ENCODE measurements around the gene PSMD8.
A peak's percentile ranks its signal among the peaks of the same experiment; 100 is the strongest.
"Not testable (repeated sequence)": the region's sequence is repeated elsewhere in the genome, so short reads cannot be mapped to it uniquely, and the experiment has no call there.

PSMD8 gene

DNA sequence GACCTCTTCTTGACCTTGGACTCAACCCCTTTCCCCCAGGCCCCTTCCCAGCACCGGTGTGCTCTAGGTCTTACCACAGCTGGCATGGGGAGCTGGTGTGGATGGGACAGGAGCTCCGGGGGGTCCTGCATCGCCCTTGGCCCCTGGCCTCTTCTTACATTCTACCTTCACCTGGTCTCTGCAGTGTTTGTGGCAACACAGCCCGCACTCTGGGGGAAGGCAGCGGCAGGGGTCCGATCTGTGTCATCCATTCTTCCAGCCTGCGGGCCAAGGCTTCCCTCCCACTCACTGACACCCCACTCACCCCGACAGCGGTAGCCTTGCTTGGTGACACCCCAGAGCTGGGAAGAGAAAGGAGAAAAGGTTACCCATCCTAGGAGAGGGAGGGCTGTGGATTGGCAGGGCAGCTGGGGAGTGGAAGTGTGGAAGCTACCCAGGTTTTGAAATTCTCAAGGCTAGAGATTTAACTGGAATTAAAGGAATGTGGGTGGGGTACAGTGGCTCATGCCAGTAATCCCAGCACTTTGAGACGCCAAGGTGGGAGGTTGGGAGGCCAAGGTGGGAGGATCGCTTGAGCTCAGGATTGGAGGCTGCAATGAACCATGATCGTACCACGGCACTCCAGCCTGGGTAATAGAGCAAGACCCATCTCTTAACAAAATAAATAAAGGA is 36.8 kb downstream of the PSMD8 start:
- ATAC-seq, result no peak
- Mint-ChIP-seq H3K4me3 (no peak overlapping the region), H3K27me3 (no peaks in the 10 kb centered on the region), H3K27ac (no peak overlapping the region), H3K4me1 (no peaks in the 10 kb centered on the region), H3K9me3 (no peaks in the 10 kb centered on the region)
- no peak for DNase-seq

- not testable (repeated sequence) for DNase-seq, H3K9me3 Mint-ChIP-seq, ATAC-seq, H3K4me3 Mint-ChIP-seq, H3K27ac Mint-ChIP-seq, H3K27me3 Mint-ChIP-seq, H3K4me1 Mint-ChIP-seq
These were observed 37.5 kb downstream of the PSMD8 start for GRCh38 chr19:38411898-38412297.

DNA sequence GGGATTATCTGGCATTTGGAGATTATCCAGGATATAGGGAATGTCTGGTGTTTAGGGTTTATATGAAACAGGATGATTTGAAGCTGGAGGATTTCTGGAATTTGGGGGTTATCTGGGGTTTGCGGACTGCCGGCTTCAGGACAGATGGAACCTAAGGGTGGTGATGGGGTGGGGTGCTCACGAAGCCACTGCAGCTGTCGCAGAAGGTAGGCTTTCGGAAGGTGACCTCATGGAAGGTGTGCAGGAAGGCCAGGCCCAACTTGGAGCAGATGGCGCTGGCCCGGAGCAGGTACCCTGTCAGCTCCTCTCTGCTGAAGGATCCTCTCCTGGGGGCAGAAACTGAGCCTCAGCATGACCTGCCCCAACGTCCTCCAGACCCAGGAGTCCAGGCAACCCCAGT is 38.1 kb downstream of the PSMD8 start:
- H3K27ac Mint-ChIP-seq, result no peak overlapping the region
- H3K27me3 Mint-ChIP-seq, result no peaks in the 10 kb centered on the region
- ATAC-seq (no peak), DNase-seq (no peak)
- peaks cover 11% of the 10 kb centered on the region for H3K4me1 Mint-ChIP-seq
- H3K9me3 Mint-ChIP-seq, result no peaks in the 10 kb centered on the region
- H3K4me3 Mint-ChIP-seq, result no peak overlapping the region

GRCh38 chr19:38412961-38413360 is 38.6 kb downstream of the PSMD8 start:
- peaks cover 15% of the 10 kb centered on the region for H3K4me1 Mint-ChIP-seq
- no peak overlapping the region for H3K27ac Mint-ChIP-seq
- no peaks in the 10 kb centered on the region for H3K27me3 Mint-ChIP-seq
- H3K4me3 Mint-ChIP-seq, result no peak overlapping the region
- H3K9me3 Mint-ChIP-seq, result no peaks in the 10 kb centered on the region
- no peak for DNase-seq
- ATAC-seq, result no peak

GRCh38 chr19:38413416-38413815 is 39.0 kb downstream of the PSMD8 start:
- ATAC-seq, result no peak
- no peak for DNase-seq
- no peak overlapping the region for H3K27ac Mint-ChIP-seq
- H3K9me3 Mint-ChIP-seq, result no peaks in the 10 kb centered on the region
- no peak overlapping the region for H3K4me3 Mint-ChIP-seq
- H3K4me1 Mint-ChIP-seq, result peaks cover 20% of the 10 kb centered on the region
- H3K27me3 Mint-ChIP-seq, result no peaks in the 10 kb centered on the region

DNA sequence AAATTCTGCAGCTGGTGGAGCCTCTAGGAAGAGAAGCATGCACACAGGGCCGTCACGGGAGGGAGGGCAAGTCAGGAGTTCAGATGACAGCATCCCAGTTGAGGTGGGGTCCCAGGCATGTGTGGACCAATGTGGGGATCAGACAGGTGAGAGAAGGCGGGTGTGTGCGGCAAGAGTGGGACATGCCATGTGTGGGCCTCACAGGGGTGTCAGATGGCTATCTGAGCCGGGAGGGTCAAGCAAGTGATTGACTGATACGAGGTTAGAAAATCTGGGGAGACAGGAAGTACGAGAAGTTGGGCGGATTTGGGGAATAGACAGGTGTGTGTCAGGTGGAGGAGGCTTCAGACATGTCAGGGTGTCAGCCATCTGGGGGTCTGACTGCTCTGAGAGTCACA is 42.8 kb downstream of the PSMD8 start:
- Mint-ChIP-seq H3K27ac (peak overlapping the region in 1 of 2 donors; percentile 92), H3K27me3 (peaks cover 8% of the 10 kb centered on the region), H3K4me1 (peaks cover 26% of the 10 kb centered on the region), H3K9me3 (no peaks in the 10 kb centered on the region), H3K4me3 (peak overlapping the region; percentile 81 to 84)
- DNase-seq (no peak), ATAC-seq (peak; percentile 4)

DNA sequence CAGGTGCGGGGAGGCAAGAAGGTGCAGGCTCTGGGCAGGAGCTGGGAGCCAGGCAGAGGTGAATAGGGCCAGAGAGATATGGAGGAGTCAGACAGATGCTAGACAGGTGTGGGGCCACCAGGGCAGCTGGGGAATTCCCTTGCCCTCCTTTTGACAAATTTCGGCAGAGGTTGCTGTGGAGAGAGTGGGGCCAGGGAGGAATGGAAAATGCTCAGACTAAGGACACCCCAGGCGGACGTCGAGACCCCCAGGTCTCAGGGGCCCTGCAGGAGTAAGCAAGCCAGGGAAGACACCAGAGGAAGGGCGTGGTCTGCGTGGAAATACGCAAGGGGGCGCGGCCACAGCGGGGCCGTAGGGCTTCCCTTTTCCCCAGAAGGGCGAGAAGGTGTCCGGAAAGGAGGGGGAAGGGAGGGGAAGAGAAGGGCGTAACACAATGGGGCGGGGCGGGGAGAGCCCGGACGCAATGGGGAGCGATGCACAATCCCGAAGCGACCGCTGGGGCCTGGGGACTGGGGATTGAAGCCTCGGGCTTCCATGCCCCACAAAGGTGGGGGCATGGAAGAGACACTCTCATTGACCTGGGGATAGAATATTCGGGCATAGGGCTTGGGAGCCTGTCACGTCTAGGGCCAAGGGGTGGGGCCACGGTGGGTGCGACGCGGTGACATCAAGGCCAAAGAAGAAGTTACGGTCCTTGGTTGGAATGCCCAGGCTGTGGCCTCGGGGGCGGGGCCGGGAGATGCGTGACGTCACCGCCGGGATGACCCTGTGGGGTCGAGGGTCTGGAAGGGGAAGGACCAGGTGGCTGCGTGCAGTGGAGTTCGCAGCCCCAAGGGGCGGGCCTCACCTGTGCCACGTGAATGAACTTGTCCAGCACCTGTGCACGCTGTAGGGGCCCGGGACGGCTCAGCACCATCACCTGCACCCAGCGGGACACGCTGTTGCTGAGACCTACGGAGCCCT is 43.5 kb downstream of the PSMD8 start:
- Mint-ChIP-seq H3K27ac (peak overlapping the region; percentile 85 to 92), H3K4me1 (peaks cover 26% of the 10 kb centered on the region), H3K27me3 (peaks cover 8% of the 10 kb centered on the region), H3K4me3 (peak overlapping the region; percentile 81 to 84), H3K9me3 (no peaks in the 10 kb centered on the region)
- peak; percentile 30 to 62 for DNase-seq
- peak; percentile 87 for ATAC-seq

- no peak for DNase-seq
- Mint-ChIP-seq H3K4me1 (peaks cover 35% of the 10 kb centered on the region), H3K9me3 (no peaks in the 10 kb centered on the region), H3K27ac (no peak overlapping the region), H3K27me3 (peaks cover 17% of the 10 kb centered on the region), H3K4me3 (no peak overlapping the region)
- no peak for ATAC-seq
These were observed 46.6 kb downstream of the PSMD8 start for GRCh38 chr19:38420935-38421334.

GRCh38 chr19:38421856-38422255 is 47.5 kb downstream of the PSMD8 start:
- no peaks in the 10 kb centered on the region for H3K9me3 Mint-ChIP-seq
- H3K4me3 Mint-ChIP-seq, result no peak overlapping the region
- ATAC-seq, result no peak
- no peak for DNase-seq
- H3K27me3 Mint-ChIP-seq, result peaks cover 24% of the 10 kb centered on the region
- H3K4me1 Mint-ChIP-seq, result peaks cover 40% of the 10 kb centered on the region
- no peak overlapping the region for H3K27ac Mint-ChIP-seq

DNA sequence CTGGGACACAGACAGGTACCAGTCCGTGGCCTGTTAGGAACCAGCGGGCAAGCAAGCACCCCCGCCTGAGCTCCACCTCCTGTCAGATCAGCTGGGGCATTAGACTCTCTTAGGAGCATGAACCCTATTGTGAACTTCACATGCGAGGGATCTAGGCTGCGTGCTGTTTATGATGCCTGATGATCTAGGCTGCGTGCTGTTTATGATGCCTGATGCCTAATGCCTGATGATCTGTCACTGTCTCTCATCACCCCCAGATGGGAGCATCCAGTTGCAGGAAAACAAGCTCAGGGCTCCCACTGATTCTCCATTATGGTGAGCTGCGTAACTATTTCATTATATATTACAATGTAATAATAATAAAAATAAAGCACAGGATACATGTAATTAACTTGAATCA is 48.1 kb downstream of the PSMD8 start:
- Mint-ChIP-seq H3K4me3 (no peak overlapping the region), H3K9me3 (no peaks in the 10 kb centered on the region), H3K27me3 (peaks cover 24% of the 10 kb centered on the region), H3K27ac (no peak overlapping the region), H3K4me1 (peaks cover 34% of the 10 kb centered on the region)
- ATAC-seq (no peak), DNase-seq (no peak)

- H3K4me3 Mint-ChIP-seq, result no peak overlapping the region
- peaks cover 27% of the 10 kb centered on the region for H3K4me1 Mint-ChIP-seq
- ATAC-seq, result no peak
- H3K9me3 Mint-ChIP-seq, result no peaks in the 10 kb centered on the region
- peaks cover 31% of the 10 kb centered on the region for H3K27me3 Mint-ChIP-seq
- DNase-seq, result no peak
- H3K27ac Mint-ChIP-seq, result no peak overlapping the region
These were observed 49.9 kb downstream of the PSMD8 start for GRCh38 chr19:38424272-38424671.

DNA sequence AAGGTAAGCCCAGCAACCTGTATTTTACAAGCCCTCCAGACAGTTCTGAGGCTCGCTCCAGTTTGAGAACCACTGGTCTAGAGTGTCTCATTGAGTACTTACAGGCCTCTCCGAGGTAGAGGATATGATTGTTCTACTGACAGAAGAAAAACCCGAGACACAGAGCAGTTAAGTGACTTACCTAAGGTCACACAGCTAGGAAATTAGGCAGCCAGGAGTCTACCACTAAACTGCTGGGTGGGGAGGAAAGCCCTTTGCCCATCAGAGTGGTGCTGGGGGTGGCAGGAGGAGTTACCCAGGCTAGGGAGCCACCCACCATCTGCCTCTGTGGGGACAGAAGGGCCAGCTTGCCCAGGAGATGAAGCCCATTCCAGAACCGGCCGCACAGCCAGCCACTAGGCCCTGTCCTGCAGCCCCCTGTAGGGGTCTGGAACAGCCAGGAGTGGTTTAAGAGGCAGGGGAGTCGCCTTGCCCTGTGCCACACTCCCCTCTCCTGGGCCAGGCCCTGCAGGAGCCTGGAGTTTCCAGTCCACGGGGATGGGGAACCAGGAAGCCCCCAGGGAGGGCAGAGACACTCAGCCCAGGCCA is 50.9 kb downstream of the PSMD8 start:
- Mint-ChIP-seq H3K27ac (no peak overlapping the region), H3K9me3 (no peaks in the 10 kb centered on the region)

DNA sequence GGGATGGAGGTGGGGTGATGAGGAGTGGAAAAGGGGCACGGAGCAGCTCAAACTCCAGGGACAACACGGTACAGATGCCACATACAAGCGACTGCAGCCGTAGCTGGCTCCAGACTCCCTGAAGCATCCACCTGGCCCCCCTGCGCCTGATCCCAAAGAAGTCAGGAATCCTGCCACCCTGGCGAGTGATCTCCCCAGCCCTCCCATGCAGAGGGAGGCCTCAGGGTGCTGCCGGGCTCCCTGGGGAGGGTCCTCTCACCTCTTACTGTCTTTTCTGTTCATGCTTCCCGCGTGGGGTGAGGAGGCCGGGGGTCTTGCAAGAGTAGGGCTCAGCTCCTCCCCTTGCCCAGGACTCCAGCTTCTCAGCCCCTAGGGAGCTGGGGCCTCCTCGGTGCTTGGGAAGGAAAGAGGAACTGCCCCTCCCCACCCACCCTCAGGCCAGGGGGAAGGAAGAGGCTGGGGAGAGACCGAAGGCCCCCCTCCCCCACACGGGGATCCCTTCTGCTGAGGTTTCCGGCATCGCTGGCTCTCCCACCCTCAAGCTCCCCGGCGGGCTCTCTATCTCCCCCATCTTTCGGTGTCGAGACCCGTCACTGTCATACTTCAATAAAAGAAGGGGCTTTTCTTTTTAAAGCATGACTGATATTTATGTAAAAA is 51.6 kb downstream of the PSMD8 start, which contains the start of gene RASGRP4:
Gene RASGRP4, minus strand, starts transcription at position 410 of the 657 bp plus-strand sequence. Its CDS starts 128 bp downstream, at position 282.
- no peaks in the 10 kb centered on the region for H3K9me3 Mint-ChIP-seq
- DNase-seq (peak in 1 of 2 donors; percentile 37), ATAC-seq (peak; percentile 65)
- peak within 1 kb of the TSS; percentile 46 to 82 for H3K4me3 Mint-ChIP-seq
- H3K27ac Mint-ChIP-seq, result peak within 1 kb of the TSS; percentile 66 to 94
- peaks cover 28% of the 10 kb centered on the region for H3K27me3 Mint-ChIP-seq
- H3K4me1 Mint-ChIP-seq, result peaks cover 32% of the 10 kb centered on the region

More for the DNA sequence above, 50.9 kb downstream of the PSMD8 start:
- DNase-seq, result no peak
- Mint-ChIP-seq H3K4me1 (peaks cover 32% of the 10 kb centered on the region), H3K4me3 (peak overlapping the region; percentile 45 to 70), H3K27me3 (peaks cover 29% of the 10 kb centered on the region)
- no peak for ATAC-seq

GRCh38 chr19:38427035-38427677 is 52.8 kb downstream of the PSMD8 start:
- not testable (repeated sequence) for H3K9me3 Mint-ChIP-seq, DNase-seq, H3K27ac Mint-ChIP-seq
- peaks cover 28% of the 10 kb centered on the region for H3K27me3 Mint-ChIP-seq
- peaks cover 32% of the 10 kb centered on the region for H3K4me1 Mint-ChIP-seq
- ATAC-seq, result peak; percentile 80
- peak overlapping the region in 1 of 2 donors; percentile 4 for H3K4me3 Mint-ChIP-seq

Data from stimulated activated naive CD8-positive, alpha-beta T cell treated with anti-CD3 and anti-CD28 coated beads, Interleukin-15, amount 100 ng/mL, for 72 hours (primary cell).